ENCODE data around the gene DARS2. TPM values are rescaled to one million over a fixed set of nuclear protein-coding genes. Genes with fewer than 3 reads are reported as not detected.

DARS2 gene
- total and polyA plus RNA-seq, 2 donors (not counting 1 experiment from before 2014, with no cell fraction given) = 4.5 to 17.3 TPM

- TF ChIP-seq CTCF (IDR thresholded peaks at IDR 0.05) = no peak
- TF ChIP-seq EZH2 (IDR thresholded peaks at IDR 0.05; ENCODE audit: borderline replicate concordance, insufficient read depth, low read depth, low read length, poor library complexity, severe bottlenecking) = no peak
- Mint-ChIP-seq H3K4me3 (peak overlapping the region; percentile 92), H3K9me3 (ENCODE audit: insufficient read depth) (no peaks in the 10 kb centered on the region), H3K27ac (peak overlapping the region; percentile 95), H3K27me3 (no peaks in the 10 kb centered on the region), H3K4me1 (peaks cover 21% of the 10 kb centered on the region)
- Histone ChIP-seq H3K9ac (ENCODE audit: low read length) (peak overlapping the region; percentile 87), H3K27ac (ENCODE audit: low read length in 2 of 2) (peak overlapping the region; percentile 77 to 87), H3K79me2 (ENCODE audit: control insufficient read depth, insufficient read depth, low read length) (peaks cover 48% of the 10 kb centered on the region), H2AFZ (ENCODE audit: insufficient read depth, low read depth, low read length, poor library complexity, severe bottlenecking) (peak overlapping the region; percentile 97), H3K27me3 (replicated peaks in 1 of 4; ENCODE audit: control extremely low read depth in 1 of 4, control insufficient read depth in 3 of 4, insufficient read depth in 4 of 4, low read length in 3 of 4) (no peaks in the 10 kb centered on the region), H4K20me1 (ENCODE audit: control insufficient read depth, insufficient read depth, low read length, poor library complexity, severe bottlenecking) (no peaks in the 10 kb centered on the region), H3K4me2 (replicated peaks; ENCODE audit: low read depth, low read length, poor library complexity, severe bottlenecking) (peak overlapping the region; percentile 87), H3K36me3 (replicated peaks in 1 of 2; ENCODE audit: control extremely low read depth in 1 of 2, control insufficient read depth in 1 of 2, extremely low read depth in 1 of 2, insufficient read depth in 2 of 2, low read length in 1 of 2) (peaks cover 0 to 4% of the 10 kb centered on the region in 2 experiments), H3K9me3 (ENCODE audit: control extremely low read depth in 1 of 3, control insufficient read depth in 2 of 3, insufficient read depth in 1 of 3, low read length in 2 of 3) (no peaks in the 10 kb centered on the region), H3K4me3 (ENCODE audit: control extremely low read depth in 1 of 5, extremely low read depth in 1 of 5, insufficient read depth in 1 of 5, low read depth in 2 of 5, low read length in 4 of 5) (peak overlapping the region; percentile 78 to 100 (median 93)), H3K4me1 (ENCODE audit: control insufficient read depth in 2 of 2, insufficient read depth in 2 of 2, low read length in 2 of 2) (peaks cover 8 to 18% of the 10 kb centered on the region in 2 donors)
- WGBS (ENCODE audit: insufficient coverage) = 1% methylated on average over 24 of the region's 25 CpGs
- POLR2A ChIA-PET = interaction anchor here (1.0 to 1.9 kb wide), 4 partner anchors 44 to 394 kb away, joined by 3 to 15 read pairs (median 5); partner anchors contain the start of genes GAS5, KLHL20, PRDX6 and ZBTB37
- DNase-seq = no peak
- intact Hi-C loops (cut with micrococcal nuclease) = loop anchor here (1.0 kb wide), 8 partner anchors 44 to 1175 kb away; partner anchors contain the start of genes CACYBP, KLHL20, PRDX6 and RABGAP1L
- ATAC-seq (ENCODE audit: low read depth) = peak; percentile 19
- CTCF ChIA-PET = interaction anchor here (0.6 to 5.8 kb wide), 11 partner anchors 12 to 1083 kb away, joined by 3 to 62 read pairs (median 4); partner anchors contain the start of genes GAS5 and ZBTB37
These were observed 625 bp upstream of the DARS2 start for GRCh38 chr1:173823781-173824314.

GRCh38 chr1:173827611-173828010 lies 3.1 kb downstream of the DARS2 start:
- Histone ChIP-seq H3K79me2 (ENCODE audit: control insufficient read depth, insufficient read depth, low read length) (peaks cover 15% of the 10 kb centered on the region), H4K20me1 (ENCODE audit: control insufficient read depth, insufficient read depth, low read length, poor library complexity, severe bottlenecking) (no peaks in the 10 kb centered on the region), H3K27ac (ENCODE audit: low read length in 2 of 2) (no peak overlapping the region), H3K9ac (ENCODE audit: low read length) (no peak overlapping the region), H3K4me2 (replicated peaks; ENCODE audit: low read depth, low read length, poor library complexity, severe bottlenecking) (no peak overlapping the region), H3K36me3 (replicated peaks in 1 of 2; ENCODE audit: control extremely low read depth in 1 of 2, control insufficient read depth in 1 of 2, extremely low read depth in 1 of 2, insufficient read depth in 2 of 2, low read length in 1 of 2) (peaks cover 7 to 19% of the 10 kb centered on the region in 2 experiments), H3K4me3 (ENCODE audit: control extremely low read depth in 1 of 5, extremely low read depth in 1 of 5, insufficient read depth in 1 of 5, low read depth in 2 of 5, low read length in 4 of 5) (no peak overlapping the region), H3K27me3 (replicated peaks in 1 of 4; ENCODE audit: control extremely low read depth in 1 of 4, control insufficient read depth in 3 of 4, insufficient read depth in 4 of 4, low read length in 3 of 4) (no peaks in the 10 kb centered on the region), H2AFZ (ENCODE audit: insufficient read depth, low read depth, low read length, poor library complexity, severe bottlenecking) (no peak overlapping the region), H3K4me1 (ENCODE audit: control insufficient read depth in 2 of 2, insufficient read depth in 2 of 2, low read length in 2 of 2) (peaks cover 8 to 18% of the 10 kb centered on the region in 2 donors), H3K9me3 (ENCODE audit: control extremely low read depth in 1 of 3, control insufficient read depth in 2 of 3, insufficient read depth in 1 of 3, low read length in 2 of 3) (no peaks in the 10 kb centered on the region)
- ChIA-PET POLR2A (no interaction called here), CTCF (interaction anchor here (0.7 to 5.8 kb wide), 2 partner anchors 398 to 1085 kb away, joined by 4 to 62 read pairs; no protein-coding TSS in a partner anchor)
- 100% methylated on average over 2 of the region's 2 CpGs for WGBS (ENCODE audit: insufficient coverage)
- no peaks in the 10 kb centered on the region for H3K9me3 Mint-ChIP-seq (ENCODE audit: insufficient read depth)
- no peak overlapping the region for H3K27ac Mint-ChIP-seq
- no peaks in the 10 kb centered on the region for H3K27me3 Mint-ChIP-seq
- intact Hi-C loops (cut with micrococcal nuclease) = no loop called here
- peaks cover 21% of the 10 kb centered on the region for H3K4me1 Mint-ChIP-seq
- TF ChIP-seq EZH2 (IDR thresholded peaks at IDR 0.05; ENCODE audit: borderline replicate concordance, insufficient read depth, low read depth, low read length, poor library complexity, severe bottlenecking) = no peak
- no peak for TF ChIP-seq CTCF (IDR thresholded peaks at IDR 0.05)
- DNase-seq (no peak), ATAC-seq (ENCODE audit: low read depth) (no peak)
- no peak overlapping the region for H3K4me3 Mint-ChIP-seq

Data from B cell (primary cell).